T1000 (cell line): ENCODE measurements around the gene KRTAP5-4.
"Not testable (repeated sequence)": the region's sequence is repeated elsewhere in the genome, so short reads cannot be mapped to it uniquely, and the experiment has no call there.

ENCODE experiments used
- DNase-seq: peaks from one replicate; lab custom pipeline; 2025; ENCODE audit warnings: mixed read lengths; lab: John Stamatoyannopoulos, UW

Gene KRTAP5-4

DNA sequence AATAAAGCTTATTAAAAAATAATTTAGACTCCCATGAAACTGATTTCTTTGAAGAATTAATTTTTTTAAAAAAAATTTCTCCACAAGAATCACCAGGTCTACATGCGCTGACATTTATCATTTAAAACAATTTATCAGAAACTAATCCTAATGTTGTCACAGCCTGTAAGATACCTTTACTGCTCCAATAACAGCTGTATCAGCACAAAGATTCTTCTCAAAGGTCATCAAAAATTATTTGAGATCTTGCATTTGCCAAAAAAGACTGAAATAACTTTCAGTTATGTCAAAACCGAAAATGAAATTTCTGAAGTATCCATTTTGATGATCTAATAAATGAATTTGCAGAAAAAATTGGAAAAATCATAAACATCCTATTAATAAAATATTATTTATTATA is 15.7 kb upstream of the KRTAP5-4 start:
- no peak for DNase-seq

DNA sequence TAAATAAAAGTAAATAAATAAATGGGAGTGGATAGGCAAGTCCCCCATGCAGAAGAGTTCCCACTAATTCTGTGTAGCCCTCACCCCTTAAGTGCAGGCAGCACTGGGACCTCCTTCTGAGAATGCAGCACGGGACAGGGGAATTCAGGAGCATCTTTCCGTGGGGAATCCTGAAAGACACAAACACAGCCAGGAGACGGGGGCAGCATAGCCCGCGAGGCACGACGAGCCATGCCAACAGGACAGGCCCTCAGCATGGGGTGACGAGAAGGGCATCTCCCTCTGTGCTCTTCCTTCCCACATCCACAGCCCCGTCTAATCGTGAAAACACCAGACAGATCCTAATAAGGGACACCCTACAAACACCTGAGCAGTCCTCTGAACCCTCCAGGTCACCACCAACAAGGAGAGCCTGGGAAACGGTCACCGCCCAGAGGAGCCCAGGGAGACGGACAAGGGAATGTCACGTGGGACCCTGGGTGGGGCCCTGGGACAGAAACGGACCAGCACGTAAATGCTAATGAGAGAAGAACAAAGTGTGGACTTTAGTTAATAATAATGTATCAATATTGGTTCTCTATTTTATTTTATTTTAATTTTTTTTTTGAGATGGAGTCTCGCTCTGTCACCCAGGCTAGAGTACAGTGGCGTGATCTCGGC is 14.5 kb upstream of the KRTAP5-4 start:
- DNase-seq, result no peak

DNA sequence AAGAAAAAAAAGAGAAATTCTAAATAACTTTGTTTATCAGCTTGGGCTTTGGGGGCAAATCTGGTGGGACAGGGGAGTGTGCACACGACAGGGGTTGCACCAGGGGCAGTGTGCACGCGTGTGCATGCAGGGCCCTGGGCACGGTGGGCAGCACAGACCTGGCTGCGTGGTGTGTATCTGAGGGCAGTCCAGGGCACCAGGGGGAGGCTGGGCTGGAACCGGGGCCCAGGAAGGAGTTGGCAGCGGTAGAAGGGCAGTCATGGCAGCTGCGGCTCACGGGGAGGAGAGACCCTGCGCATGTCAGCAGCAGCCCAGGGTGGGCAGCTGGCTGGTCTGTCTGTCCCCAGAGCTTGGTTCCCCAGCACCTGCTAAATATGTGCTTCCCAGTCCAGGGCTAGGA is 11.9 kb upstream of the KRTAP5-4 start:
- DNase-seq, result no peak

DNA sequence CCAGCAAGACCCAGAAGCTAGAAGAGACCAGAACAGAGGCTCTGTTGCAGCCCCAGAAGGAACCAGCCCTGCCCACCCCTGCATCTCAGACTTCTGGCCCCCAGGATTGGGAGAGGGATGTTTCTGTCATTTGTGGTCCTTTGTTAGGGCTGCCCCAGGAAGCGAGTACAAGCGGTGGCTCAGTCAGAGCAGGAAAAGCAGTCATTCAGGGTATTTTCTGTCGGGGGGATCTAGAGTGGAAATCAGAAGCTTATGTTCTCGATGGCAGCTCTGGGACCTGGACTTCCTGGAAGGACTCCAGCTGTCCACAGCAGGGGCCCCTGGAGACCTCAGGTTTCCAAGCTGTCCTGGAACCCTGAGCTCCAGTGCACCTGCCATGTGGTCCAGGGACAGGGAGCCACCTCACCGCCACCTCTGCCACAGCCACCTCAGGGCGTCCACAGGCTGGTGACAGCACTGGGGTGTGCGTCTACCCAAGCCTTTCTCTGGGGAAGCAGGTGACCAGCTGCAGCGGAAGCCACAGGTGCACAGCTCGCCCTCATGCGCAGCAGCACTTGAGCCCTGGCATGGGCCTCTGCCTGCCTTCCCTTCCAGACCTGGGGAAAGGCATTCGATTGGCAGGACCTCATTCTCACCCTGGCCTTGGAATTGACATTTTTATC is 10.2 kb upstream of the KRTAP5-4 start:
- no peak for DNase-seq

DNA sequence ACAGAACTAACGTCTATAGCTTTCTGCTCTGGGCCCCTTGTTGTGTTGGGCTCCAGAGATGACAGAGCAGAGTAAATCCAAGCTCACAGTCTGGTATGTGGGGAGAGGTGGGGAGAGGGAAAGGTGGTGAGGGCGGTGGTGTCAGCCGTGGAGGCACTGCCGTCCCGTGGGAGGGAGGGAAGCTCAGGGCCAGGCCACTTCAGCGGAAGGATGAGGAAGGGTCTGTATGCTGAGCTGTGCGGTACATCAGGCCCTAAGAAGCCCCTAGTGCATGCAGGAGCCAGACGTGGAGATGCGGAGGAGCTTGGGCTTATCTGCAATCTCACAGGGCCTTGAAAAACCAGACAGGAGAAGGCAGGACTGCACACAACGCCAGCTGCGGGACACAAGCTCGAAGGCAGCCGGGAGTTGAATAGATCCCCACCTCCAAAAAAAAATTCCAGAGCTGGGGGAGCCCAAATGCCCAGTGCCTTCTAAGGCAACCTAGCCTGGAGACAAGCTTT is 9.2 kb upstream of the KRTAP5-4 start:
- DNase-seq, result no peak

DNA sequence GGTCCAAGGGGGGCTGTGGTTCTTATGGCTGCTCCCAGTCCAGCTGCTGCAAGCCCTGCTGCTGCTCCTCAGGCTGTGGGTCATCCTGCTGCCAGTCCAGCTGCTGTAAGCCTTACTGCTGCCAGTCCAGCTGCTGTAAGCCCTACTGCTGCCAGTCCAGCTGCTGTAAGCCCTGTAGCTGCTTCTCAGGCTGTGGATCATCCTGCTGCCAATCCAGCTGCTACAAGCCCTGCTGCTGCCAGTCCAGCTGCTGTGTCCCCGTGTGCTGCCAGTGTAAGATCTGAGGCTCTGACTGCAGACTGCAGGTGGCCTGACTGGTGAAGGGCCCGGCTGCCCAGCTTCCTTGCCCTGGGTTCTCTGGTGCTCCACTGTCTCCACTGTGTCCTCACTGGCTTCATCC is 8.3 kb upstream of the KRTAP5-4 start:
- DNase-seq, result no peak

DNA sequence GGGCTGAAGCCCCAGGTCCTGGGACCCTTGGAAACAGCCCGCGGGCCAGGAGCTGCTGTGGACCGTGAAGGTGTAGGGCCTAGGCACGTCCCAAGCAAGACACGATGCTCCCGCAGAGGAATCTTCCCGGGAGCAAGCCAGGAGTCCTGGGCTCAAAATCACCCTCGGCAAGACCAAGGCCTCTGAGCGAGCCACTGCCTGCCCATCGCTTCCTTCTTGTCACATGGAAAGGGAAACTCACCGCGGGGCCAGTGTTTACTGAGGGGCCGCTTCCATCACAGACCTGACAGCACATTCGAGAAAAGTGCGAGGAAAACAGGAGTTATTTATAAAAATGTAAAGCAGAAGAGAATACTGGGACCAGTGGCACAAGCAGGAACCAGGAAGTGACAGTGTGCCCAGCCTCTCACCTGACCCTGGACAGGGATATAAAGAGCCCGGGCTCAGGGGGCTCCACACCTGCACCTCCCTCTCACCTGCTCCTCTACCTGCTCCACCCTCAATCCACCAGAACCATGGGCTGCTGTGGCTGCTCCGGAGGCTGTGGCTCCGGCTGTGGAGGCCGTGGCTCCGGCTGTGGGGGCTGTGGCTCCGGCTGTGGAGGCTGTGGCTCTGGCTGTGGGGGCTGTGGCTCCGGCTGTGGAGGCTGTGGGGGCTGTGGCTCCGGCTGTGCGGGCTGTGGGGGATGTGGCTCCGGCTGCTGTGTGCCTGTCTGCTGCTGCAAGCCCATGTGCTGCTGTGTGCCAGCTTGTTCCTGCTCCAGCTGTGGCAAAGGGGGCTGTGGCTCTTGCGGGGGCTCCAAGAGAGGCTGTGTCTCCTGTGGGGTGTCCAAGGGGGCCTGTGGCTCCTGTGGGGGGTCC is 7.6 kb upstream of the KRTAP5-4 start, which contains the start of gene KRTAP5-5:
Gene KRTAP5-5 (plus strand): TSS at position 450 of the 860 bp plus-strand sequence. CDS start 66 bp downstream, at position 516.
- no peak for DNase-seq

DNA sequence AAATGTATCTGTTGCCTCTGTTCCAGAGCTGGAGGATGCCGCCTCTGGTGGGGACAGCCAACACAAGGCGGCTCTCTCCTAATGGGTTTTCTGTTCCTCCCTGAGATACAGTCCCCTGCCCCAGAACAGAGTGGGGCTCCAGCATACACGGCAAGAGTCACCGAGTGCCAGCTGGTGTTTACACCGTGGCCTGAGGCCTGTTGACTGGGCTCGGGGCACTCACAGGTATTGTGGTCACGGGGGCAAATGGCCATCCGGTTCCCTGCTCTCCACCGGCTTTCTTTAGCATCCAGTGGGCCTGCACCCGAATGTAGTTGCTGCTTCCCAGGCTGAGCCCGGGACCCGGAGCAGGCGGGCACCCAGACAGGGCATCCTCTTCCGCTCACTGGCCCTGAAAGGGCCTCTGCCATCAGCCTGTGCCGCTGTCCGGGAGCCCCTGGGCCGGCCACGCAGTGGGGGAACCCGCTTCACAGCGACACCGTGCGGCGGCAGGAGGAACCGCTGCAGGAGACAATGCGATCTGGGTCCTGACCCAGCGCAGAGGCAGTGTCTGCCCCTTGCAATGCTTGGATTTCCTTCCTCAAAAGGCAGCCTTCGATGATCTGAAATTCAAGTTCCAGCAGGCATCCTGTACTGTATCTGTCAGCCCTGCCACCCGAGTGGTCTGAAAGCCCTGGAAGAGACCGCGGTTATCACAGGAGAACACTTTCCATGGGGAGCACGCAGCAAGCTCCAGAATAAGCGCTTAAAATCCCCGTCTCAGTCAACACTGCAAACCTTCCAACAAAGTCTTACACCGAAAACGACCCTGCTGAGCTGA is 6.8 kb upstream of the KRTAP5-4 start:
- no peak for DNase-seq

DNA sequence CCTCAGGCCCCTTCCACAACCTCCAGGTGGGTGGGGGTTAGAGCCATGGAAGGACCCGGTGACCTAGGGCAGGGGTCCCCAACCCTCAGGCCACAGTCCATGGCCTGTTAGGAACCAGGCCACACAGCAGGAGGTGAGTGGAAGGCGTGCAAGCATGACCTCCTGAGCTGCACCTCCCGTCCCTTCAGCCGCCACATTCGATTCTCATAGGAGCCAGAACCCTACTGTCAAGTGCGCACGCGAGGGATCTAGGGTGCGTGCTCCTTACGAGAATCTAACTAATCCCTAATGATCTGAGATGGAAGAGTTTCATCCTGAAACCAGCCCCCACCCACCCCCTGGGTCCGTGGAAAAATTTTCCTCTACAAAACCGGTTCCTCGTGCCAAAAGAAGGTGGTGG is 3.6 kb upstream of the KRTAP5-4 start:
- DNase-seq, result no peak

DNA sequence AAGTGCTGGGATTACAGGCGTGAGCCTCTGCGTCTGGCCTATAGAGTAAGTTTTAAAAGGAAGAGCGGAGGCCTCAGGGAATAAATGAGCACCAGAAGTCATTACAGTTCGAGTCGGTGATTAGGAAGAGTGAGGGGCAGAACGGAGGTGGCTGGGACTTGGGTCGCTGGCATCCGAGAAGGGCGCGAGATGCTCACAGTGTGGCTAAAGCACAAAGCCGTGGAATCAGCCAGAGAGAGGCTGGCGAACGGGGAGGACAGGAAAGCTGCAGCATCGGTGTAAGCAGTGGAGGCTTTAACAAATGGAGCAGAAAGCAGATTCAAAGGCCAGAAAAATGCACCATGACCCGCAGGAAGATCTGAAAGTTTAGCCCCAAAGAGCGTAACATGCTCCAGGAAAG is 2.7 kb upstream of the KRTAP5-4 start:
- no peak for DNase-seq

DNA sequence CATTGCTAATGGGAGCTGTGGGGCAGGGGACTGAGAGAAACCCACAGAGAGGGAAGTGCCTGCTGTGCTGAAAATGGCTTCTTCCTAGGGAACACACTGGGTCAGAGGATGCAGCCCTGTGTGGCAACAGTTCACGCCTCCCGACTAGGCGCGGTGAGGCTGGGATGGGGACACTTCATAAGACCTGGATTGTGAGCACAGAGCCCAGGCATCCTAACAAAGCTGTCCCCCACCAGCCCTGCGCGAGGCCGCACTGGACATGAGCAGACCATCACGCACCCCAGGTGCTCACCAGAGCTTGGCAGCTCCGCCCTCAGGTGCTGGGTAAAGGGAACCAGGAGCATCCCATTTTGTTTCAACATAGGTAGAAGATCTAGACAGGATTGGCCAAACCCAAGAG is 1.8 kb upstream of the KRTAP5-4 start:
- no peak for DNase-seq

DNA sequence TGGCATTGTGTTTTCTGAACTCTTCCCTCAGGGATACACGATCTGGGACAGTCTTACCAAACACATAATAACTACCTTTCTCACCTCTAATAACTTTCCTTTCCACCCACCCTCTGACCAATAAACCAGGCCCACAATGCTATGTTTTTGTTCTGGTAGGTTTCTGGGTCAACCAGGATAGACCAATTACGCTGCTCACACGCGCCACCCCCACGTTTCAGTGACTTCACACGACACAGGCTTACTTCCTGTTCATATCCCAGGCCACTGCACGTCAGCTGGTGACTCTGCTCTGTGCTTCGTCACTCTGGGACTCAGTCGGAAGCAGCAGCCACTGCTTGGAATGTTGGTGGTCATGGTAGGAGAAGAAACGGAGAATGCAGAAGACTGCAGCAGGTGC is 2.5 kb downstream of the KRTAP5-4 start:
- DNase-seq, result no peak

DNA sequence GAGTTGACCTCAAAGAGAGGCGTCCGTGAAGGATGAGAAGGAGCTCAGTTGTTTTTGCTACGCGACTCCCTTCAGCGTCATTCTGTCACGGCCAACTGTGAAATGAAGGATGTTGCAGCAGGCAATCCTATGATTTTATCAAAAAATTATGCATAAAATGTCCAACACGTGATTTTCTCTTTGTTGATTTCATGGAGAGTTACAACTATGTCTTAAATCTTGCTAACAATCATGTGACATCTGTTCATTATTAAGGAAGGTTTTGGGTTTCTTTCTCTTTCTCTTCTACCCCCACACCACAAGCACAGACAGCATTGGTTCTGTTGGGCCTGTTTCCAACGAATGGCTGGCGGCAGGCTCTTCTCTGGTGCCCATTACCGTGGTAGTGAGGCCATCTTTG is 3.7 kb downstream of the KRTAP5-4 start:
- DNase-seq, result no peak

DNA sequence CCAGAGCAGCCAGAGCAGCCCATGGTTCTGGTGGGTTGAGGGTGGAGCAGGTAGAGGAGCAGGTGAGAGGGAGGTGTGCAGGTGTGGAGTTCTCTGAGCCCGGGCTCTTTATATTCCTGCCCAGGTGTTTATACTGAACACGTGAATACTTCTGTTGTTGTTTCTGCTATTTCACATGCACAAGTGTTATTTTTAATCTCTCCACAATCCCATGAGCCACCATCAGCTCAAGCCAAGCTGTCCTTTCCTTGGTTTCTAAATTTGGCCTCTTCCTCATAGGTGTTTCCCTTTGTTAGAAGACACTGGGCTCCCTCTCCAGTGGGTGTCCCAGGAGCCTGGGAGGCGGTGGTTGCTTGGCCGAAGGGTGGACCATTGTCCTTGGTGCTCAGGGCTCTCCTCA is 13.6 kb downstream of the KRTAP5-4 start, which contains the start of gene KRTAP5-3:
Gene KRTAP5-3 (minus strand): TSS at position 101 of the 400 bp plus-strand sequence. CDS start 78 bp downstream, at position 23.
- no peak for DNase-seq

DNA sequence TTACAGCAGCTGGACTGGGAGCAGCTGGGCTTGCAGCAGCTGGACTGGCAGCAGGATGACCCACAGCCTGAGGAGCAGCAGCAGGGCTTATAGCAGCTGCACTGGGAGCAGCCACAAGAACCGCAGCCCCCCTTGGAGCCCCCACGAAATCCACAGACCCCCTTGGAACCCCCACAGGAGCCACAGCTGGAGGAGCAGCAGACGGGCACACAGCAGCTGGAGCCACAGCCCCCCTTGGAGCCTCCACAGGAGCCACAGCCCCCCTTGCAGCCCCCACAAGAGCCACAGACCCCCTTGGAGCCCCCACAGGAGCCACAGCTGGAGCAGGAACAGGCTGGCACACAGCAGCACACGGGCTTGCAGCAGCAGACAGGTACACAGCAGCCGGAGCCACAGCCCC is 14.0 kb downstream of the KRTAP5-4 start:
- DNase-seq, result not testable (repeated sequence)

DNA sequence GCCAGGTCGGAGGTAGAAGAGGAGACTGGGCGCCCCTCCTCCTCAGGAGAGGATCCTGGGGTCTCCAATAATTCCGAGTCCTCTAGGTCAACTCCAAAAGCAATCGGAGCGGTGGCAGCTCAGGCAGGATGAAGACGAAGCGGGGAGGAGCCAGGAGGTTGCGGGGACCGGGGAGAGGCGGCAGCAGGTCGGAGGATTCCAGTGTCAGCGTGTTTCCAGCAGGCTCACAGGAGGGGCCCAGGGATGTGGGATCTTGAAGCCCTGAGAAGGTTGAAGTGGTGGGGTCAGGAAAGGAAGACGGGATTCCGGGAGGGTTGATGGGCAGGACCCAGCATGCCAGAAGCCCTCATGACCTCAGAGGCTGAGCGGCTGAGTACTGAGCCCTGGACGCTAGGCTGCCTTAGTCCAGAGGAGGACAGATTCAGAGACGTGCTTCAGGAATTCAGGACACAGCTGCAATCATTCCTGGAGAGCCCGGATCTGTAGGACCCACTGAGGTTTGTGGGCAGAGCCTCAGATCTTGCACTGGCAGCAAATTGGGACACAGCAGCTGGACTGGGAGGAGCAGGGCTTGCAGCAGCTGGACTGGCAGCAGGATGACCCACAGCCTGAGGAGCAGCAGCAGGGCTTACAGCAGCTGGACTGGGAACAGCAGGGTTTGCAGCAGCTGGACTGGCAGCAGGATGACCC is 14.6 kb downstream of the KRTAP5-4 start:
- DNase-seq, result not testable (repeated sequence)

DNA sequence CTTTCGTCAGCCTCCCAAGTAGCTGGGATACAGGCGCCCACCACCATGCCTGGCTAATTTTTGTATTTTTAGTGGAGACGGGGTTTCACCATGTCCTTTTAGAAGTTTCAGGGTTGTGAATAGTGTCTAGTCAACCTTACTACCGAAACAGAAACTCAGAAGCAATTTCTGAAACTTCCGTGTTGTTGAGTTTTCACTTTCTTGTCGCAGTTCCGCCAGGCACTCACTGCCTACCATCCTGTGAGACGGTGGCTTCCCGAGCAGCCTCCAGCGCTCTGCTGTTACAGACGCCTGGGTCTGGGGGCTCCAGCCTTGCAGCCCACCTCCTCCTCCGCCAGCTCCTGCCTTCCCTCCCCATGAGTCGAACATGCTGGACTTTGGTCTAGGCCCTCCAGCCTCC is 16.0 kb downstream of the KRTAP5-4 start:
- not testable (repeated sequence) for DNase-seq

DNA sequence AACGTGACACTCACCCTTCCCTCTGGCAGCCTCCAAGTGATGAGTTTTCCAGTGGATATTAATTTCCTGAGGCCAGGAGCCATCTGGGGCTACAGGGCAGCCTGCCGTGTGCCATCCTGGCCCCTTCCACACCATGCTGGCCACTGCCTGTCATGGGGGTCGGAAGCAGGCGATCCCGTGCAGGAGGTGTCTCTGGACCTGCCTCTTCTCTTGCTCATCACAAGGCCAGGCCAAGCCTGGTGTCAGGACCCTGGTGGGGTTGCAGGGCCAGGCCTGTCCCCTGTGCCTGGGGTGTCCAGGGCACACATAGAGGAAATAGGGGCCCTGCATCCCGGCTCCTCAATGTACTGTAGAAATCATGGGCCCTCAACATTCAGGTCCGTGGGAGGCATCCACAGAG is 17.2 kb downstream of the KRTAP5-4 start:
- DNase-seq, result no peak

DNA sequence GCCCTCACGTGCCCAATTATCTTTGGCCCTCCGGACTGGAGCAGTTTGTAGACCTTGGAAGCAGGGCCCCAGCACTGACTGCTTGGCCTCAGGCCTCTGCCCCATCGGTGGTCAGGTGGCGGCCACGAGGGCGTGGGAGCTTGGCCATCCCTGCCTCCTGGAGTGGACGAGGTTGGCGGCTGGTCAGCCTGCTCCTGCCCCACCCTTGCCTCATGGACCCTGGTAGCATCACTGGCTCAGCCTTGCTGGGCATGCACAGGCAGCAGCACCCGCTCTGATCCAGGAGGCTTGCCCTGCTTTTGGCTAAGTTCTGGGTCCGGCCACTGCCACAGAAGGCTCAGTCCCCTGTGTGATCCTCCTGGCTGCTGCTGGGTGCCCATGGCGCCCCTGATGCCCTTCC is 17.8 kb downstream of the KRTAP5-4 start:
- DNase-seq, result no peak

DNA sequence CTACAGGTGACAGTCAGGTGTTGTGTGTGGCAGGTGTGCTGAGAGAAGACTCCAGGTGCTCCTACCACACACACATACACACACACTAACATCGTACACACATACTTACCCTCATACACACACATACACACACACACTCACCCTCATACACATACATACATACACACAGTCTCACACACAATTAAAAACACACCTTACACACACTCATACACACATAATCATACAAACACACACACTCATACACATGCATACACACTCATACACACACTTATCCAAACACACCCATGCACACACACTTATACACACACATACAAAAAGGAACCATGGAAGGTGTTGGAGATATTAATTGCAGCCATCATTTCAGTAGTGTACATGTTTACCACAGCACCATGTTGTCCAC is 18.3 kb downstream of the KRTAP5-4 start:
- DNase-seq, result no peak

DNA sequence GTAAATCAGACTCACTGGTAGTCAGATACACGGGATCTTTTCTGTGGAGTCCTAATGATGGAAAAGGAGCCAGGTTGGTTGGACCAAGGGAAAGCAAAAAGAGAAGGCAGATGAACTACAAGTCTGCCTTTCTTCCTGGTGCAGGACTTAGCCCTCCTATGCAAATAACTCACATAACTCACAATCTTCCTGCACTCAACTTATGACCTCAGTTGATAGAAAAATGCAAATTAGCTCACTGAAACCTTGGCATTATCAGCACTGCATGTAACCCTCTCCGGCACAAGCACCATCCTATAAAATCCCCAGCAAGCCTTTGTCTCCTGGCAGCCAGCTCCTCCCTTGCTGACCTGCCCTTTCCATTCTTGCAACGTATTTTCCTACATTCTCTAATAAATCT is 20.3 kb downstream of the KRTAP5-4 start:
- DNase-seq, result not testable (repeated sequence)
